COLO668 (cell line): ENCODE results near the gene COPE.
"Not testable (repeated sequence)": the region's sequence is repeated elsewhere in the genome, so short reads cannot be mapped to it uniquely, and the experiment has no call there.

Experiments used
- DNase-seq: peaks from one replicate; lab custom pipeline; 2025; ENCODE audit not compliant: unreplicated experiment; lab: John Stamatoyannopoulos, UW

COPE gene

DNA sequence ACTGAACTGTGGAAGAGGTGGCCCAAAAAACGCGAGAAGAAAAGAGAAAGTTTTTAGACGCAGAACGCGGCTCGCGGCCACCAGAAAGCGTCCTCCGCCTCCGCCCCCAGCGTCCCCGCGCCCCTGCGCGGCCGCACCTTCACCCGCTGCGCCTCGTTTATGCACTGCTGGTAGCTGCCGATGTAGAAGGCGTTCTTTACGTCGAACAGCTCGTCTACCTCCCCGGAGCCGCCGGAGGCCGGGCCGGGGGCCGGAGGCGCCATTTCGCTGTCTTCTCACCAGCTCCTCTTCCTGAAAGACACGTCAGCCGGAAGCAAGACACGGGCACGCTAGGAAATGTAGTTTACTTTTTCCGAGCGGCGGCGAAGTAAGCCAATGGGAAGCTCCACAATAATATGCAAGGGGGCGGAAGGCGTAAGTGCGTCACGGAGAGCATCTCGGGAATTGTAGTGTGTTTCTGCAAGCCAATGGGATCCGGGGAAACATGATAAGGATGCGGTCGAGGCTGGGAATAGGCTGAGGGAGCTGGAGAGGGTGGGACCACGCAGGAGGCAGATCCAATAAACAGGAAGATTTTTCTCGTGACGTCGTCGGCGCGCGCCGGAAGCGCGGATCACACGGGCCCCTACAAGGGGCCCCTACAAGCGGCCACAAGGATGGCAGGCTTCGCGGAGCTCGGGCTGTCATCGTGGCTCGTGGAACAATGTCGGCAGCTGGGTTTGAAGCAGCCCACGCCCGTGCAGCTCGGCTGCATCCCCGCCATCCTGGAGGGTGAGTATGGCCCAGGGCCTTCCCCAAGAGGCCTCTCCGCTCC lies at the start of gene COPE, which contains the start of gene DDX49:
Gene COPE (minus strand): TSS at position 302 of the 814 bp plus-strand sequence. CDS start 39 bp downstream, at position 263.
Gene DDX49 (plus strand): TSS at position 630 of the 814 bp plus-strand sequence. CDS start 27 bp downstream, at position 657.
- DNase-seq: peak; percentile 96

DNA sequence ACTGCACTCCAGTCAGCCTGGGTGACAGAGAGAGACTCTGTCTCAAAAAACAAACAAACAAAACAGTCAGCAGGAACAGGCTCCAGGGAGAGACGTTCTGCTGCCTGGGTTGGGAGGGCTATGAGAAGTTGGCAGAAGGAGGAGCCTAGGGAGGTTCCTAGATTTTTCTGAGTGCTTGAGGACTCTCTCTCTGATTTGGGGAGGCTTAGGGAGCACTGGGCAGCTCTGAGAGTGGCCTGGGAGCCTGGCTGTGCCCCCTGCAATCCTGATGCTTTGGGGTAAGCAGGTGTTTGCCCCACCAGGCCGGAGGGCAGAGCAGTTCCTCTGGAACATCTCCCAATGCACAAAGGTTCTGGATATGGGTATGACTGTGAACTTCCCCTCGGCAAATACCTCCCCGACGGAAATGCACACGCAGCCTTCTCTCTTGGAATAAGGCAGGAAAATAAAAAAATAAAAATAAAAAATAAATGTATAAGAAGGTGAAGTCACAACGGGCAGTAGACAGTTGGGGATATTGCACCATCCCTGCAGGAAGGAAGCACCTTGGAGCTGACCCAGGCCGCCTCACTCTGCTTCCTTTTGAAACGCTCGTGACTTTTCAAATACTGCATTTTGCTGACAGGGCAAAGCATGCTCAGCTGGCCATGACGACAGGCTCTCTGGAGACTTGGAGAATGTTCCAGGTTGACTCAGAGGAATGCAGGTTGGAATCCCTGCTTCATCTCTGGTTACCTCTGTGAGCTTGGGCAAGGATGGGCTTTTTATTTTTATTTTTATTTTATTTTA lies 48.4 kb upstream of the COPE start:
- DNase-seq: no peak

- no peak for DNase-seq
Observed at GRCh38 chr19:18966307-18966706, 47.1 kb upstream of the COPE start.

DNA sequence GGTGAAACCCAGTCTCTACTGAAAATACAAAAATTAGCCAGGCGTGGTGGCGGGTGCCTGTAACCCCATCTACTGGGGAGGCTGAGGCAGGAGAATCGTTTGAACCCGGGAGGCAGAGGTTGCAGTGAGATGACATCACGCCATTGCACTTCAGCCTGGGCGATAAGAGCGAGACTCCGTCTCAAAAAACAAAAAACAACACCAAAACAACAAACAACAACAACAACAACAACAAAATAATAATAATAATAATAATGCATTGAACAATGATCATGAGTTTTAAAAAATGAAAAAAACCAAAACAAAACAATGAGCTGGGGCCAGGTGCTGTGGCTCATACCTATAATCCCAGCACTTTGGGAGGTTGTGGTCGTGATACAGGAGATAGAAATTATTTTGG lies 44.9 kb upstream of the COPE start:
- DNase-seq: no peak

DNA sequence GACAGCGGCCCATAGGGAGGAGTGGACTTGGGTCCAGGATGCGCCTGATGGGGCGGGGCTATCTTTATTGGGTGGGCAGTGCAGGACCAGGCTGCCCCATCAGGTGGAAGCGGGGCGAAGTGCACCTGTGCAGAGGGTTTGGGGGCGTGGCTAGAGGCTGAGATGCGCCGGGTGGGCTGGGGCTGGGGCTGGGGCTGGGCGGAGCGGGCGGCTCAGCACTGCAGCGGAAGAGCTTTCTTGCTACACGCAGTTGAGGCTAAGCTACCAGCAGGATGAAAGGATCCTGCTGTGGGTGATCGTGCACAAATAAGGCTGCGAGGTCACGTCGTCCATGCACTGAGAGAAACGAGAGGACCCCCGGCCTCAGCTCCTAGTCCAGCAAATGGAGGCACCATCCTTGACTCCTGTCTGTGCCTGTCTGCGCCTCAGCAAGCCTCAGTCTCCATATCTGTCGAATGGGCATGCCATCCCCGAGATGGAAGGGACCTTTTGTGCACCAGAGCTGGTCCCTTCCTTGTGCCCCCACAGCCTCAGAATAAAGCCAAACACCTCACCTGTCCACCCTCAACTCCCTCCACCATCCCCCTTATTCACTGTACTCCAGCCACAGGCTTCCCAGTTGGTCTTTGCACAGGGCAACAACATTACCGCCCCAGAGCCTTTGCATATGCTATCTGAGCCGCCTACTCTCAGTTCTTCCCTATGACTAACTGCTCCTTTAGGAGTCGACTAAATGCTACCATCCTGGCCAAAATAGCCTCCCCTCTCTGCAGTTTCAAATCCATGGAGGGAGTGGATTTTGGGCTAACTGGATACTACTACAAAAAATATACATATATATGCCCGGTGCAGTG lies 42.8 kb upstream of the COPE start:
- DNase-seq: peak; percentile 20

DNA sequence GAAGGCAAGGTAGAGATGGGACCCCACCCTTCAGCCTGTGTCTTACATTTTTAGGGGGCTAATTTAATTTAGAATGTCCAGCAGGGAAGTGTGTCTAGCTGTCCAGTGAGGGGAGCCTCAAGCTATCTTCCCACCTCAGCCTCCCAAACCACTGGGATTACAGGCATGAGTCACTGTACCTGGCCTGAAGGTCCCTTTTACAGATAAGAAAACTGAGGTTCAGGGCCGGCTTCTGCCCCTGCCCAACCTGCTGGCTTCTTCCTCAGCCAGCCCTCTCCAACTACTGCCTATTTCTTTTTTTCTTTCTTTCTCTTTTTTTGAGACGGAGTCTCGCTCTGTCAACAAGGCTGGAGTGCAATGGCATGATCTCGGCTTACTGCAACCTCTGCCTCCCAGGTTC lies 41.2 kb upstream of the COPE start:
- DNase-seq: no peak

DNA sequence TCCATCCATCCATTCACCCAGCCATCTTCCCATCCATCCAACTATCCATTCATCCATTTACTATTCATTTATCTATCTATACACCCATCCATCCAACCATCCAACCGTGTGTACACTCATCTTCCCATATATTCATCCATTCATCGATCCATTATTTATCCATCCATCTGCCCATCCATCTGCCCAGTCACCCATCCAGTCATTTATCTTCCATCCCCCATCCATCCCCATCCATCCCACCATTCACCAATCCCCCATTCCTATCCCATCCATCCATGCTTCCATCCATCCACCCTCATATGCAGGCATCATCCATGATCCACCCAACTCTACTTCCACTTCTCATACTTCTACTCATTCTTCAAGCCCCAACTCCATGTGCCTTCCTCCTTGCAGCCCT lies 35.9 kb upstream of the COPE start:
- no peak for DNase-seq

DNA sequence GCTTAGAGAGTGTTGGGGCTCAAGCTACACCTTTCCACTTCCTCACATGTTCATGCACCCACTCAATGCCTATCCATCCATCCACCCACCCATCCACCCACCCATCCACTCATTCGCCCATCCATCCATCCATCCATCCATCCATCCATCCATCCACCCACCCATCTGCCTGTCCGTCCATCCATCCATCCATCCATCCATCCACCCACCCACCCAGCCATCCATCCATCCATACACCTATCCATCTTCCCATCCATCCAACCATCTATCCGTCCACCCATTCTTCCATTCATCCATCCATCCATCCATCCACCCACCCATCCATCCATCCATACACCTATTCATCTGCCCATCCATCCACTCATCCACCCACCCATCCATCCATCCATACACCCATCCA lies 34.9 kb upstream of the COPE start:
- DNase-seq: no peak

- DNase-seq: not testable (repeated sequence)
Observed at GRCh38 chr19:18952364-18953003, 33.3 kb upstream of the COPE start.

DNA sequence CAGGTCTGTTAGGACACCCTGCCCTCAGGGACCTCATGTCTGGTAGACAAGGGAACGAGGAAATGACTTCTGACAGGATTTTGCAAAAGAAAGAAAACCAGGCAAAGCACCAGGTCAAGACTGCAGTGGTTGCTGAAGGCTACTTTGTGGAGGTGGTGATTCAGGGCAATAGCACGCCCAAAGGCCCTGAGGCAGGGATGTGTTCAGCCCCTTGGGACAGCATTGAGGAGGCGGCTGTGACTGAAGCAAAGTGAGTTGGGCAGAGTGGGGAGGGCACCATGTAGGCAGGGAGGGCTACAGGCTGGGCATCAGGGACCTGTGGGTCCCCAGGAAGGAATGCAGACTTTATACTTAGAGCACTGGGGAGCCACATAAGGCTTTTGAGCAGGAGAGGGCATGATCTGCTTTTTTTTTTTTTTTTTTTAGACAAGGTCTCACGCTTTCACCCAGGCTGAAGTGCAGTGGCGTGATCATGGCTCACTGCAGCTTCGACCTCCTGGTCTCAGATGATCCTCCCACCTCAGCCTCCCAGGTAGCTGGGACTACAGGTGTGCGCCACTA lies 32.6 kb upstream of the COPE start:
- no peak for DNase-seq

DNA sequence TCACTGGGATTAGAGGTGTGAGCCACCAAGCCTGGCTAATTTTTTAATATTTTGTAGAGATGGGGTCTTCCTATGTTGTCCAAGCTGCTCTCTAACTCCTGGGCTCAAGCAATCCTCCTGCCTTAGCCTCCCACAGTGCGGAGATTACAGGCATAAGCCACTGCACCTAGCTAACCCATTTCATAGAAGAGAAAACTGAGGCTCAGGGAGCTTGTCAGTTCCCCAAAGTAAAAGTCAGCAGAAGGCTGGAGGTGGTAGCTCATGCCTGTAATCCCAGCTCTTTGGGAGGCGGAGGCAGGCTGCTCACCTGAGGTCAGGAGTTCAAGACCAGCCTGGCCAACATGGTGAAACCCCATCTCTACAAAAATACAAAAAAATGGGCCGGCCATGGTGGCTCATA lies 30.7 kb upstream of the COPE start:
- DNase-seq: no peak

DNA sequence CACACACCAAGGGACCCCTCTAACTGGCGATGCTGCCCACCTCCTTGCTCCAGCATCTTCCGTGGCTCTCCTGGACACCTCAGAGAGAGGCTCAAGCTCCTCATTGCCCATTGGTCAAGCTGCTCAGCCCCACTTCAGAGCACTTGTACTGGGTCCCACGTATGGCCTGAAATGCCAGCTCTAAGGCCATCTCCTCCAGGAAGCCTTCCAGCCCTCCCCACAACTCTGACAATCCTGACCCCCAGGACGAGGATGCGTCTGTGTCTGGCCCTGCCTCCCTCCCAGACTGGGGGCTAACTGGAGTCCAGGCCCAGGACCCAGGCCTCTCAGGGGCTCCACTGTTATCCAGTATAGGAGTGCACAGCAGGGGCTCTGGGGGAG lies 29.8 kb upstream of the COPE start:
- DNase-seq: no peak

GRCh38 chr19:18948075-18948975 lies 29.1 kb upstream of the COPE start:
- DNase-seq: no peak

DNA sequence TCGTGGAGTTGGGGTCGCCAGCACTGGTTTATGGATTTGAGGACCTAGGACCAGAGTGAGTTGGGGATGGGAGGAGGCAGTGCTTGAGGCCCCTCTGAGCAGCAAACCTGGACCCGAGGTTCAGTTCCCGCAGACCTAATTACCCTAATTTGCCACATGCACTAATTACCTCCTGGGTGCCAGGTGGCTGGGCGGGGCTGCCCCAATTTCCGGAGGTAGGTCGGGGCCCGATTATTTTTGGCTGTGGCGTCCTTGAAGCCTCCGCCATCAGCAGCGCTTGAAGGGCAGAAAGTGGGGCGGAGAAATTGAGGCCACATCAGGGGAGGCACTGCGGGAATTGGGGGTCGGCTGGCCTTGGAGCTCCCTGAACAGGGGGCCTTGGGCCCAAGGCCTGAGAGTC lies 27.7 kb upstream of the COPE start:
- DNase-seq: no peak

DNA sequence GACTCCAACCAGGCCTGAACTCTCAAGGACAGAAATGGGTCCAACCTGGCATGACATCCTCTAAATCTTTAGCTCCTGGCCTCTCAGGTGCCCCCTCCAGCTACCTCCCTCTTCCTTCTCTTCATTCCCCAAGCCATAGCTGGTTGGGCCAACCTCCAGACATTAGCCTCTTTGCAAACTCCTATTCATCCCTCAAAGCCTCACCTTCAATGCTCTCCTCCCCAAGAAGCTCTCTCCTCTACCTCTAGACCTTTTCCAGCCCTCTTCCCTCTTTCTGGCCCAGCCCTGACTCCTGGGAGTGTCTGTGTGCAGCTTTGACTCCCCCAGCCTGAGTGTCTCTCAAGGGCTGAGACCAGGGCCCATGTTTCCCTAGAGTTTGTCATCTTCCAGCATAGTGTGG lies 27.1 kb upstream of the COPE start:
- DNase-seq: no peak

GRCh38 chr19:18945297-18945696 lies 26.1 kb upstream of the COPE start:
- no peak for DNase-seq

- DNase-seq: no peak
Observed at GRCh38 chr19:18943465-18943864, 24.3 kb upstream of the COPE start.

DNA sequence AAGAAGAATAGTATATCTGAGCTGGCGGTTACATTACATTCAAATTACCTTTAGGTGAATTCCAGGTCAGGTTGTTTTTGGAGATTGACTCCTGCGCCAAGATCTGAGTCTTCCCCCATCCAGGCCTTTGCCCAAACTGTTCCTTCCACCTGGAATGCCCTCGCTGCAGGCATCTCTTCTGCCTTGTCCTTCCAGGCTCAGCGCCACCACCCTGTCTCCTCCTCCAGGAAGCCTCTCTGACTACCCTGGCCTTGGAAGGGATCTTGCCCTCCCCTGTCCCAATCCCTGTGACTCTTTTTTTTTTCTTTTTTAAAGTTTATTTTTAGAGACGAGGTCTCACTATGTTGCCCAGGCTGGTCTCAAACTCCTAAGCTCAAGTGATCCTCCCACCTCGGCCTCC lies 23.5 kb upstream of the COPE start:
- no peak for DNase-seq

GRCh38 chr19:18941628-18942354 lies 22.6 kb upstream of the COPE start:
- no peak for DNase-seq
